OCI-LY7 (cell line): ENCODE measurements around the gene IGF1R. TPM values are rescaled to one million over a fixed set of nuclear protein-coding genes. Genes with fewer than 3 reads are reported as not detected.

Source experiments
- BruUV-seq: library from RNA; stranded (reverse); fragments of 400-500 nt; replicated peaks from 2 replicates; lab custom pipeline; 2021; lab: Mats Ljungman, UMichigan
- CTCF ChIA-PET: fragments of 300-600 bp; sonication (Branson Sonifier 250); formaldehyde crosslinking; loops from one replicate; lab custom pipeline; 2022; ENCODE audit warnings: antibody characterized with exemption; ENCODE audit not compliant: unreplicated experiment; lab: Charles Lee
- POLR2A ChIA-PET: fragments of 300-600 bp; sonication (Branson Sonifier 250); formaldehyde crosslinking; loops from one replicate; lab custom pipeline; 2022; ENCODE audit warnings: antibody characterized with exemption; lab: Charles Lee
- DNase-seq: peaks from one replicate; pipeline ENCODE4 v3.0.0-alpha.2; 2015; ENCODE audit warnings: low spot score
- H2AFZ ChIP-seq: fragments of 200-600 bp; sonication (generic), shearing (Covaris generic); 2 replicates; pipeline ENCODE4 v1.6.1; 2014; ENCODE audit warnings: mild to moderate bottlenecking, antibody characterized with exemption, low read length, moderate library complexity
- H3K27ac ChIP-seq: fragments of 200-600 bp; sonication (generic); 2 replicates; pipeline ENCODE4 v1.5.1; 2014; ENCODE audit warnings: mixed run types, low read depth, mild to moderate bottlenecking, moderate library complexity, low read length, inconsistent platforms; ENCODE audit not compliant: poor library complexity, severe bottlenecking
- H3K36me3 ChIP-seq: fragments of 200-600 bp; sonication (generic); 2 replicates; pipeline ENCODE4 v1.6.1; 2014; ENCODE audit warnings: mild to moderate bottlenecking, antibody characterized with exemption, low read length, moderate library complexity, mixed read lengths; ENCODE audit not compliant: insufficient read depth
- H3K4me1 ChIP-seq: fragments of 200-600 bp; sonication (generic); 2 replicates; pipeline ENCODE4 v1.5.1; 2014; ENCODE audit warnings: mild to moderate bottlenecking, low read length; ENCODE audit not compliant: insufficient read depth, poor library complexity, severe bottlenecking
- H3K4me2 ChIP-seq: fragments of 200-600 bp; sonication (generic); 2 replicates; pipeline ENCODE4 v1.6.1; 2014; ENCODE audit warnings: mild to moderate bottlenecking, low read length
- H3K4me3 ChIP-seq: fragments of 200-600 bp; sonication (generic); 2 replicates; pipeline ENCODE4 v1.5.1; 2014; ENCODE audit warnings: mild to moderate bottlenecking, low read depth, low read length; ENCODE audit not compliant: poor library complexity, severe bottlenecking
- H3K79me2 ChIP-seq: fragments of 200-600 bp; sonication (generic); 2 replicates; pipeline ENCODE4 v1.6.1; 2016; ENCODE audit warnings: low read depth, mild to moderate bottlenecking, low read length, moderate library complexity, mixed read lengths; ENCODE audit not compliant: insufficient read depth
- H3K9me2 ChIP-seq: fragments of 200-600 bp; sonication (generic); 2 replicates; pipeline ENCODE4 v1.6.1; 2016; ENCODE audit warnings: mild to moderate bottlenecking, low read length, mixed read lengths; ENCODE audit not compliant: insufficient read depth
- H3K9me3 ChIP-seq: fragments of 200-600 bp; sonication (generic); 2 replicates; pipeline ENCODE4 v1.6.1; 2014; ENCODE audit warnings: mild to moderate bottlenecking, mixed run types, low read length, mixed read lengths
- H4K20me1 ChIP-seq: fragments of 200-600 bp; sonication (generic); 2 replicates; pipeline ENCODE4 v1.6.1; 2014; ENCODE audit warnings: mild to moderate bottlenecking, antibody characterized with exemption, low read length, moderate library complexity, mixed read lengths; ENCODE audit not compliant: insufficient read depth
- CTCF ChIP-seq: fragments of 200-600 bp; sonication (generic); conservative IDR thresholded peaks from 2 replicates; pipeline ENCODE4 v1.5.1; 2014; ENCODE audit warnings: mild to moderate bottlenecking, antibody characterized with exemption, low read length, moderate library complexity, mixed read lengths
- EZH2phosphoT487 ChIP-seq: fragments of 200-600 bp; sonication (generic); IDR thresholded peaks from 2 replicates; pipeline ENCODE4 v1.6.1; 2018; ENCODE audit warnings: low read depth, borderline replicate concordance, mild to moderate bottlenecking, mixed run types, antibody characterized with exemption, low read length, moderate library complexity, mixed read lengths
- intact Hi-C: fragments of 100-400 bp; cut with micrococcal nuclease; formaldehyde crosslinking; loops from one replicate; pipeline ENCODE4 v1.10.0; 2022; ENCODE audit not compliant: unreplicated experiment
- total RNA-seq, 2 experiments: library from RNA; depleted of rRNA in 1 of 2; stranded (reverse); fragments of >200 nt in 1 of 2; shearing (Covaris generic) in 1 of 2; gene quantifications; 2 replicates each; pipeline ENCODE4 v1.2.3, GENCODE V29; 2014 to 2022

IGF1R gene
- total RNA-seq, 2 experiments from 2014 or later = 26.5 to 29.1 TPM

- Histone ChIP-seq H3K9me3 (no peaks in the 10 kb centered on the region), H3K4me2 (no peak overlapping the region), H3K27ac (no peak overlapping the region), H2AFZ (no peak overlapping the region), H3K36me3 (no peaks in the 10 kb centered on the region), H3K4me1 (no peaks in the 10 kb centered on the region), H3K4me3 (no peak overlapping the region), H4K20me1 (no peaks in the 10 kb centered on the region), H3K9me2 (no peaks in the 10 kb centered on the region), H3K79me2 (no peaks in the 10 kb centered on the region)
- TF ChIP-seq CTCF (no peak), EZH2phosphoT487 (no peak)
- ChIA-PET CTCF (no interaction called here), POLR2A (no interaction called here)
- BruUV-seq = no TSS peak
- intact Hi-C loops = no loop called here
- no peak for DNase-seq
Observed at GRCh38 chr15:98813951-98814350, 165.6 kb downstream of the IGF1R start.

GRCh38 chr15:98815207-98815606 is 166.9 kb downstream of the IGF1R start:
- no peak for DNase-seq
- Histone ChIP-seq H3K9me3 (no peaks in the 10 kb centered on the region), H3K9me2 (no peaks in the 10 kb centered on the region), H3K4me2 (no peak overlapping the region), H2AFZ (no peak overlapping the region), H3K79me2 (no peaks in the 10 kb centered on the region), H3K4me1 (no peaks in the 10 kb centered on the region), H3K27ac (no peak overlapping the region), H4K20me1 (no peaks in the 10 kb centered on the region), H3K36me3 (no peaks in the 10 kb centered on the region), H3K4me3 (no peak overlapping the region)
- ChIA-PET CTCF (no interaction called here), POLR2A (no interaction called here)
- intact Hi-C loops = no loop called here
- no TSS peak for BruUV-seq
- TF ChIP-seq EZH2phosphoT487 (no peak), CTCF (no peak)

- no peak overlapping the region for H3K4me2 ChIP-seq
- H3K9me3 ChIP-seq = no peaks in the 10 kb centered on the region
- H3K79me2 ChIP-seq = no peaks in the 10 kb centered on the region
- ChIA-PET CTCF (no interaction called here), POLR2A (no interaction called here)
- H2AFZ ChIP-seq = no peak overlapping the region
- no TSS peak for BruUV-seq
- no peaks in the 10 kb centered on the region for H4K20me1 ChIP-seq
- no peak overlapping the region for H3K27ac ChIP-seq
- no peaks in the 10 kb centered on the region for H3K36me3 ChIP-seq
- TF ChIP-seq CTCF = no peak
- TF ChIP-seq EZH2phosphoT487 = no peak
- H3K4me1 ChIP-seq = no peaks in the 10 kb centered on the region
- H3K4me3 ChIP-seq = no peak overlapping the region
- intact Hi-C loops = no loop called here
- no peak for DNase-seq
- no peaks in the 10 kb centered on the region for H3K9me2 ChIP-seq
Observed at GRCh38 chr15:98817745-98818144, 169.4 kb downstream of the IGF1R start.
